Ascending aorta (tissue), 2 donors: ENCODE measurements around the gene RTL10. TPM values are rescaled to one million over a fixed set of nuclear protein-coding genes. Genes with fewer than 3 reads are reported as not detected.

ENCODE experiments used
- DNase-seq, 2 donors: peaks; one replicate each; pipeline ENCODE4 v3.0.0-alpha.2; 2019; ENCODE audit warnings: low spot score in 2 of 2
- H3K27ac ChIP-seq, 2 donors: fragments of 200-600 bp; sonication (generic); one replicate each; pipeline ENCODE4 v1.5.1; 2016 to 2017; ENCODE audit warnings: mild to moderate bottlenecking in 1 of 2
- H3K27me3 ChIP-seq: fragments of 200-600 bp; sonication (generic); one replicate; pipeline ENCODE4 v1.5.1; 2017
- H3K36me3 ChIP-seq, 2 donors: fragments of 200-600 bp; sonication (generic); one replicate each; pipeline ENCODE4 v1.5.1; 2016
- H3K4me1 ChIP-seq, 2 donors: fragments of 200-600 bp; sonication (generic); one replicate each; pipeline ENCODE4 v1.5.1; 2016 to 2017; ENCODE audit warnings: mild to moderate bottlenecking in 1 of 2
- H3K4me3 ChIP-seq, 2 donors: fragments of 200-600 bp; sonication (generic); one replicate each; pipeline ENCODE4 v1.5.1; 2016 to 2017; ENCODE audit warnings: mild to moderate bottlenecking in 1 of 2
- H3K9me3 ChIP-seq, 2 donors: fragments of 200-600 bp; sonication (generic); one replicate each; pipeline ENCODE4 v1.5.1; 2016
- intact Hi-C: fragments of 100-400 bp; cut with DNase I; formaldehyde crosslinking; loops from one replicate; pipeline ENCODE4 v1.15.1; 2023
- total RNA-seq: library from RNA; depleted of rRNA; stranded (reverse); fragments of >200 nt; gene quantifications from one replicate; pipeline ENCODE4 v1.1.0, GENCODE V29; 2016
- TF ChIP-seq, protein P1 (sequence below), 3 experiments: fragments of 200-600 bp in 2 of 3; fragments of 450-650 bp in 1 of 3; sonication (generic) in 2 of 3; IDR thresholded peaks; one replicate each; pipeline ENCODE4 v1.5.1; 2016 to 2019; ENCODE audit warnings: antibody characterized with exemption in 3 of 3, mild to moderate bottlenecking in 1 of 3, moderate library complexity in 1 of 3

Gene RTL10
- total RNA-seq, 1 donor from 2014 or later: 8.8 TPM

DNA sequence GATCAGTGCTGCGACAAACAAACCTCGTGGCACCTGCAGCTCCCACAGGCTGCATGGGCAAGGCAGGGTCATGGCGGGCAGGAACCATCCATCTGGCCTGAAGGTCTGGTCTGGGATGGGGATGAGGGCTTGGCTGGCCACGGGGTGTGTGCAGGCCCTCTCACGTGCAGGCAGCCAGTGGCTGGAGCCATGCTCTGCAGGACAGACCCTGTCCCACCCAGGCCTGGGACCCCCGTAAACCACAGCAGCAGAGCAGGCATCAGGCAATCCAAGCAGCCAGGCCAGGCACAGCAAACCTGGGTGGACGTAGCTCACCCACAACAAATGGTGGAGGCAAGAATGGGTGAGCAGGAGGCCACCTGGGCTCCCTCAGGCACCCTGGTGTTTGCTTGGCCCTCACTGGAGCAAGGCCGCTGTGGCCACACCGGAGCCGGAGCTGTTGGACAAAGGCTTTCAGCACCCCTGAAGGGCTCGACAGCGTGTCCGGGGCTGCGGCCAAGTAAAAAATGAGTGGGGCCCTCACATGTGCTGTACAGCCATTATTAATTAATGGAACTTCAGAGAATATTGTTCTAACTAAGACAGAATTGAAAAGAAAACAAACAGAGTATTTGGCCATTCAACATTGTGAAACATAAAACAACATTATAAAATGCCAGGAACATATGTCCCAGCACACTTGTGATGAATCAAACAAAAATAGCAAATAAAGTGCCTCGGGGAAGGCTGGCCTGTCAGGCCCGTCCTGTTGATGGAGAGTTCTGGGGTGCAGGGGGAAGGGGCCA, 24.0 kb upstream of the RTL10 start:
- no peak overlapping the region for H3K4me3 ChIP-seq
- peaks cover 20 to 32% of the 10 kb centered on the region in 2 donors for H3K4me1 ChIP-seq
- no peaks in the 10 kb centered on the region for H3K9me3 ChIP-seq
- TF ChIP-seq, protein P1, sequence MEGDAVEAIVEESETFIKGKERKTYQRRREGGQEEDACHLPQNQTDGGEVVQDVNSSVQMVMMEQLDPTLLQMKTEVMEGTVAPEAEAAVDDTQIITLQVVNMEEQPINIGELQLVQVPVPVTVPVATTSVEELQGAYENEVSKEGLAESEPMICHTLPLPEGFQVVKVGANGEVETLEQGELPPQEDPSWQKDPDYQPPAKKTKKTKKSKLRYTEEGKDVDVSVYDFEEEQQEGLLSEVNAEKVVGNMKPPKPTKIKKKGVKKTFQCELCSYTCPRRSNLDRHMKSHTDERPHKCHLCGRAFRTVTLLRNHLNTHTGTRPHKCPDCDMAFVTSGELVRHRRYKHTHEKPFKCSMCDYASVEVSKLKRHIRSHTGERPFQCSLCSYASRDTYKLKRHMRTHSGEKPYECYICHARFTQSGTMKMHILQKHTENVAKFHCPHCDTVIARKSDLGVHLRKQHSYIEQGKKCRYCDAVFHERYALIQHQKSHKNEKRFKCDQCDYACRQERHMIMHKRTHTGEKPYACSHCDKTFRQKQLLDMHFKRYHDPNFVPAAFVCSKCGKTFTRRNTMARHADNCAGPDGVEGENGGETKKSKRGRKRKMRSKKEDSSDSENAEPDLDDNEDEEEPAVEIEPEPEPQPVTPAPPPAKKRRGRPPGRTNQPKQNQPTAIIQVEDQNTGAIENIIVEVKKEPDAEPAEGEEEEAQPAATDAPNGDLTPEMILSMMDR (IDR thresholded peaks at IDR 0.05): no peak
- H3K36me3 ChIP-seq: peaks cover 10 to 24% of the 10 kb centered on the region in 2 donors
- no peaks in the 10 kb centered on the region for H3K27me3 ChIP-seq
- intact Hi-C loops: loop anchor here (5.0 kb wide), 1 partner anchor 36 kb away; no protein-coding TSS in a partner anchor
- H3K27ac ChIP-seq: no peak overlapping the region
- peak; percentile 3 to 57 for DNase-seq

DNA sequence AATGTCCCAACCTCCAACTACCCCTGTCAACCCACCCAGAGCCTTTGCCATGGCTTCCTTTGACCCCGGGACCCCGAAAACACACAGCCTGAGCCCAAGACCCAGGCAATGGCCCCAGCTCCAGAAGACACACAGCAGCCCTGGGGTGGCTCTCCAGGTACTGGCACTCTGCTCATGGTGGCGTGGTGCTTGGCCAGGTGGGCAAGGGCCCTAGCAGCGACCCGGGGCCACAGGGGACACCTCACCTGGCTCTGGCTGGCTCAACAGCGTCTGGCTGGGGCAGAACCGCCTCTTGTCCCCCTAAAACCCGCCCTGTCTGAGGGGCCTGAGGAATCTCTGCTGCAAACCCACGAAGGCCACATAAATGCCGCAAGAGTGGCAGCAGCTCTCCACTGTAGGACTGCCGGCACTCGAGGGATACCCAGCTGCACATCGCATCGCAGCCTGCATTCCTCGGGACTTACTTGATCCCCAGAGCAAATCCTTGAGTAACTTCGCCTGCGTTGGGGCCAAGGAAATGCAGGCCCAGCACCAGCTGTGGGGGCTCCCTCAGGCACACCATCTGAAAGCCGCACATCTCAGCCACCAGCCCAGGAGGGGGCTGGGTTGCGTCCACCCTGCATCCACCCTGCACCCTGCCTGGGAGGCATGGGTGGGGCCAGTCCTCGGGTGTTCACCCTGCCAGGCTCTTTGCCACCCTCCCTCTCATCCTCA, 23.1 kb upstream of the RTL10 start:
- Histone ChIP-seq H3K36me3 (peaks cover 7 to 18% of the 10 kb centered on the region in 2 donors), H3K4me3 (no peak overlapping the region), H3K4me1 (peaks cover 20 to 32% of the 10 kb centered on the region in 2 donors), H3K27me3 (no peaks in the 10 kb centered on the region), H3K9me3 (no peaks in the 10 kb centered on the region), H3K27ac (no peak overlapping the region)
- peak; percentile 5 to 58 for DNase-seq
- intact Hi-C loops: loop anchor here (5.0 kb wide), 1 partner anchor 35 kb away; no protein-coding TSS in a partner anchor
- TF ChIP-seq, protein P1 (IDR thresholded peaks at IDR 0.05): no peak

DNA sequence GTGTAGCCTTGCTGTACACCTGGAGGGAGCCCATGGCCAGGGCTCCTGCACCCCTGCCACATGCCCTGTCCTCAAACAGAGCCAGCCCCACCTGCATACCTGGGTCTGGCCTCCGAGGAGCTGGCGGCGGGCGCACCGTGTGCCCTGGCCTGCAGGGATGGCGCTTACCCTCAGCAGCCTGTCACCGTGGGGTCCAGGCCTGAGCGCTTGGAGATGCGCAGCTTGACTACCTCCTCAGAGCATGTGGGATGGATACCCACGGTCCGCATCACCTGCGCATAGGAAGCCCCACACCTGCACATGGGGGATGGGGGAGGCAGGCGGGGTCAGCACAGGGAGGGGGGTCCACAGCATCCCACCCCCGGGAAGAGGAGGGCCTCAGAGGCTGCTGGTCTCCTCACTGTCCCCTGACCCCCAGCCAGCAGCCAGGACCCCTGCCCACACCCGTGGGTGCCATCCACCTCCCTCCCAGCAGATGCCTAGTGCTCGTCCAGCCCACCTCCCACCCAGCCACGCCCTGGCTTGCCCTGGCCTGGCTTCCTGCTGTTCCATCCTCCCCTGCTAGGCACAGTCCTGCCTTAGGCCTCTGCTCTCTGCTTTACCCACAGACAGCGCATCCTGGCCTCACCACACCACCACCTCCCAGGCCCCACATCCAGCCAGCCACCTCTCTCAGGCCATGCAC, 22.4 kb upstream of the RTL10 start:
- no peaks in the 10 kb centered on the region for H3K9me3 ChIP-seq
- H3K4me3 ChIP-seq: no peak overlapping the region
- no peak overlapping the region for H3K27ac ChIP-seq
- intact Hi-C loops: loop anchor here (5.0 kb wide), 1 partner anchor 35 kb away; no protein-coding TSS in a partner anchor
- peaks cover 20 to 31% of the 10 kb centered on the region in 2 donors for H3K4me1 ChIP-seq
- H3K36me3 ChIP-seq: peaks cover 5 to 16% of the 10 kb centered on the region in 2 donors
- TF ChIP-seq, protein P1 (IDR thresholded peaks at IDR 0.05): no peak
- H3K27me3 ChIP-seq: no peaks in the 10 kb centered on the region
- peak; percentile 1 to 59 for DNase-seq

DNA sequence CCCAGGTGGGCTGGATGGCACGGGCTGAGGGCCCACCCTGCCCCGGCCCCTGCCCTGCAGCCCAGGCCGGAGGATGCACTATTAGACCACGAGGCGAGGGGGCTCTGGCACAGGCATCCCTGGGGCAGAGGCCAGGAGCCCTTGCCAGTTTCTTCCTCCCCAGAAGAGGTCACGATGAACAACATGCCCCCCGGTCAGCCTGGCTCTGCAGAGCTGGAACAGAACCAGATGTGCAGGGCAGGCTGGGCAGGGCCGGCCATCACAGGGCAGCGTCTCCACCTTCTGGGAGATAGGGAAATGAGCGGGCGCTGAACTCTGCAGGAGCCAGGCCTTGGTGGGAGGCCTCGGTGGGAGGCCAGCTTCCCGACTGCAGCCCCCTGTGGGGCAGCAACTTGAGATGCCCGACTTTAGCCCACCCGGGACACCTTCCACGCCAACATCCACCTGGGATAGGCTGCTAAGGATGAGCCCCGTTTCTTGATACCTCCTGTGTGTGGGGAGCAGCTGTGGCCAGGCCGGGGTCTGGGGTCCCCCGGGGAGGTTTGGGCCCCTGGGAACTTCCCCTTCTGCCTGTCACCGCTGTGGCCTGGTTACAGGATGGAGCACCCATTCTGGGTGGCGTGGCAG, 21.8 kb upstream of the RTL10 start:
- Histone ChIP-seq H3K27me3 (no peaks in the 10 kb centered on the region), H3K9me3 (no peaks in the 10 kb centered on the region), H3K27ac (peak overlapping the region; percentile 12 to 54), H3K4me1 (peaks cover 17 to 25% of the 10 kb centered on the region in 2 donors), H3K36me3 (peaks cover 5 to 16% of the 10 kb centered on the region in 2 donors), H3K4me3 (no peak overlapping the region)
- intact Hi-C loops: loop anchor here (5.0 kb wide), 1 partner anchor 34 kb away; no protein-coding TSS in a partner anchor
- TF ChIP-seq, protein P1 (IDR thresholded peaks at IDR 0.05): no peak
- DNase-seq: peak; percentile 7 to 60
